MM.1S (cell line): ENCODE results near the gene CALHM2.

Experiments
- CTCF ChIP-seq: fragments of 300-600 bp; sonication (generic); IDR thresholded peaks from 2 replicates; pipeline ENCODE4 v1.5.1; 2016; ENCODE audit warnings: antibody characterized with exemption, low read length, mixed read lengths
- EZH2 ChIP-seq: fragments of 300-600 bp; sonication (generic); optimal IDR thresholded peaks from 2 replicates; pipeline ENCODE3; 2017; ENCODE audit warnings: low read depth, mild to moderate bottlenecking, antibody characterized with exemption, low read length, mixed read lengths
- EZH2phosphoT487 ChIP-seq: fragments of 300-600 bp; sonication (generic); IDR thresholded peaks from 2 replicates; pipeline ENCODE4 v1.6.1; 2018; ENCODE audit warnings: antibody characterized with exemption, low read length

- TF ChIP-seq EZH2phosphoT487 (no peak), CTCF (no peak), EZH2 (no peak)
Observed at GRCh38 chr10:103397191-103397825, 54.9 kb downstream of the CALHM2 start.
